Measurements from ENCODE around the gene SOX12. TPM values are rescaled to one million over a fixed set of nuclear protein-coding genes. Genes with fewer than 3 reads are reported as not detected.
A peak's percentile ranks its signal among the peaks of the same experiment; 100 is the strongest.

The SOX12 gene
- total RNA-seq, 2 experiments from 2014 or later = 6.0 to 6.4 TPM

DNA sequence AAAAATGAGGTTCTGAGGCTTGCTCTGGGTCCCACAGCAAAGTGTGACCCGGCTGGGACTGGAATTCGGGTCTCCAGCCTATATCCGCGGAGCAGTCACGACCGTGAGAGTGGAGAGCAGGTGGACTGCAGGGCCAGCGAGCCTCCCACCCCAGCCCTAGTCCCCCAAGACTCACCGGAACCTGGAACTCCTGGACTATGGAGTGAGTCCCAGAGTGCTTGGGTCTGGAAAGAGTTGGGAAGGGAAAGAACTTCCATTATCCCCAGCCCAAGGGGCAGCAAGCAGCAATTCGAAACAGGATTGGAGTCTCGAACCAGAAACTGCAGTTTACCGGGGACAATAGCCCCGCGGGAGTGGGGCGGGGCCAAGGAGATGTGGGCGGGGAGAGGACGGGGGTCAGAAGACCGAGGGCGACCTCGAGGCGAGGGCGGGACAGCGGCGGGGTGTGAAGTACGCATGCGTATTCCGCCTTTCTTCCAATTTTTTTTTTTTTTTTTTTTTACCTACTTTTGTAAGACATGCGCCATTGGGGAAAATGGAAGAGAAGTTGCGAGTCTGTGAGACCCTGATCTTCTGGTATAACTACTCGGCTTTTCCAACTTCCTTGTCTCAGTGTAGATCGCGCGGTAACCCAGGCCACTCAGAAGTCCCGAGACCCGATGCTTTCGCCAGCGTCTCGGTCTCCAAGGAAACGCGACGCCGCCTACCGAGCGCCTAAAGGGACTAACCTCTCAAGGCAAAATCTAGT lies 35.1 kb upstream of the SOX12 start, which contains the start of gene C20orf96:
TSS of gene C20orf96 (minus strand) at position 667 of the 748 bp plus-strand sequence. CDS start at position 527, 140 bp downstream.
- no peaks in the 10 kb centered on the region for H3K9me3 Mint-ChIP-seq
- H3K36me3 Mint-ChIP-seq (ENCODE audit: low read depth) = no peaks in the 10 kb centered on the region
- no peaks in the 10 kb centered on the region for H3K27me3 Mint-ChIP-seq (ENCODE audit: low read depth)
- peaks cover 7% of the 10 kb centered on the region for H3K4me1 Mint-ChIP-seq (ENCODE audit: low read depth)
- no peak within 1 kb of the TSS for H3K4me3 Mint-ChIP-seq
- intact Hi-C loops (cut with micrococcal nuclease) = loop anchor here (1.0 kb wide), 2 partner anchors 8 to 37 kb away; no protein-coding TSS in a partner anchor
- H3K27ac Mint-ChIP-seq = peak within 1 kb of the TSS; percentile 74
- DNase-seq = peak; percentile 92
- CTCF ChIA-PET = interaction anchor here (0.6 to 1.1 kb wide), 2 partner anchors 38 to 41 kb away, joined by 3 to 4 read pairs; no protein-coding TSS in a partner anchor

DNA sequence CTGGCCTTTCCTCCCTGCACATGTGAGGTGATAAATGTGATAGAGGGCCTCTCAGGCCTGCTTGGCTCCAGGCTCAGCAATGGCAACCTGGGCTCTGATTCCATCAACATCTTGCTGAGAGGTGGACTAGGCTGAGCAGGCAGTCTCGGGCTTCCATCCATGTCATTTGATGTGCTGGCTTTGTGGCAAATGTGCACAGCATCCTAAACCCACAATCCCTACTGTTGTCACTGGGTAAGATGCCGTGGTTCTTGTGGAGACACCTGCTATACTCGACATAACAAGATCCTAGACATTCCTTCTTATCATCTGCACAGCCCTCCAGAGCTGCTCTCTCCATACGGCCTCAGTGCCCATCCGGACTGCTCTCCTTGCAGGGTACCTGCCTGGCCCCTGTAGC lies 30.8 kb upstream of the SOX12 start:
- Mint-ChIP-seq H3K36me3 (ENCODE audit: low read depth) (peaks cover 17% of the 10 kb centered on the region), H3K4me3 (no peak overlapping the region), H3K27ac (no peak overlapping the region), H3K9me3 (no peaks in the 10 kb centered on the region), H3K27me3 (ENCODE audit: low read depth) (no peaks in the 10 kb centered on the region), H3K4me1 (ENCODE audit: low read depth) (peaks cover 19% of the 10 kb centered on the region)
- intact Hi-C loops (cut with micrococcal nuclease) = no loop called here
- DNase-seq = no peak
- CTCF ChIA-PET = interaction anchor here (2.2 kb wide), 1 partner anchor 36 kb away, joined by 10 read pairs; no protein-coding TSS in a partner anchor

- peaks cover 24% of the 10 kb centered on the region for H3K36me3 Mint-ChIP-seq (ENCODE audit: low read depth)
- intact Hi-C loops (cut with micrococcal nuclease) = no loop called here
- CTCF ChIA-PET = interaction anchor here (1.1 kb wide), 1 partner anchor 28 kb away, joined by 3 read pairs; no protein-coding TSS in a partner anchor
Measured at GRCh38 chr20:295804-296203, 29.5 kb upstream of the SOX12 start.

GRCh38 chr20:297098-297924 lies 28.0 kb upstream of the SOX12 start, which contains the start of gene ZCCHC3:
ZCCHC3 (plus strand) TSS chr20:297570; CDS start chr20:297587, 17 bp downstream.
- peak; percentile 87 for DNase-seq
- H3K4me1 Mint-ChIP-seq (ENCODE audit: low read depth) = peaks cover 30% of the 10 kb centered on the region

More at GRCh38 chr20:295804-296203, 29.5 kb upstream of the SOX12 start:
- peaks cover 24% of the 10 kb centered on the region for H3K4me1 Mint-ChIP-seq (ENCODE audit: low read depth)
- H3K4me3 Mint-ChIP-seq = peak overlapping the region; percentile 61
- DNase-seq = no peak
- no peaks in the 10 kb centered on the region for H3K9me3 Mint-ChIP-seq
- peak overlapping the region; percentile 73 for H3K27ac Mint-ChIP-seq
- no peaks in the 10 kb centered on the region for H3K27me3 Mint-ChIP-seq (ENCODE audit: low read depth)

GRCh38 chr20:297925-298775 lies 27.2 kb upstream of the SOX12 start:
- intact Hi-C loops (cut with micrococcal nuclease) = loop anchor here (1.0 to 2.0 kb wide), 6 partner anchors 8 to 821 kb away; partner anchors contain the start of genes C20orf96, PSMF1, SOX12 and TBC1D20
- peak; percentile 69 for DNase-seq
- Mint-ChIP-seq H3K27ac (peak overlapping the region; percentile 100), H3K9me3 (no peaks in the 10 kb centered on the region), H3K27me3 (ENCODE audit: low read depth) (no peaks in the 10 kb centered on the region), H3K4me1 (ENCODE audit: low read depth) (peaks cover 30% of the 10 kb centered on the region), H3K4me3 (peak overlapping the region; percentile 100), H3K36me3 (ENCODE audit: low read depth) (peaks cover 28% of the 10 kb centered on the region)
- CTCF ChIA-PET = interaction anchor here (1.1 to 5.1 kb wide), 5 partner anchors 11 to 84 kb away, joined by 3 to 23 read pairs (median 5); partner anchors contain the start of gene SOX12

More at GRCh38 chr20:297098-297924, 28.0 kb upstream of the SOX12 start, which contains the start of gene ZCCHC3:
- no peaks in the 10 kb centered on the region for H3K27me3 Mint-ChIP-seq (ENCODE audit: low read depth)
- CTCF ChIA-PET = interaction anchor here (1.1 to 5.1 kb wide), 3 partner anchors 12 to 34 kb away, joined by 3 to 23 read pairs (median 5); no protein-coding TSS in a partner anchor
- intact Hi-C loops (cut with micrococcal nuclease) = loop anchor here (1.0 kb wide), 3 partner anchors 28 to 165 kb away; partner anchors contain the start of genes SOX12 and TBC1D20
- no peaks in the 10 kb centered on the region for H3K9me3 Mint-ChIP-seq
- peak within 1 kb of the TSS; percentile 100 for H3K27ac Mint-ChIP-seq
- H3K36me3 Mint-ChIP-seq (ENCODE audit: low read depth) = peaks cover 28% of the 10 kb centered on the region
- H3K4me3 Mint-ChIP-seq = peak within 1 kb of the TSS; percentile 100

DNA sequence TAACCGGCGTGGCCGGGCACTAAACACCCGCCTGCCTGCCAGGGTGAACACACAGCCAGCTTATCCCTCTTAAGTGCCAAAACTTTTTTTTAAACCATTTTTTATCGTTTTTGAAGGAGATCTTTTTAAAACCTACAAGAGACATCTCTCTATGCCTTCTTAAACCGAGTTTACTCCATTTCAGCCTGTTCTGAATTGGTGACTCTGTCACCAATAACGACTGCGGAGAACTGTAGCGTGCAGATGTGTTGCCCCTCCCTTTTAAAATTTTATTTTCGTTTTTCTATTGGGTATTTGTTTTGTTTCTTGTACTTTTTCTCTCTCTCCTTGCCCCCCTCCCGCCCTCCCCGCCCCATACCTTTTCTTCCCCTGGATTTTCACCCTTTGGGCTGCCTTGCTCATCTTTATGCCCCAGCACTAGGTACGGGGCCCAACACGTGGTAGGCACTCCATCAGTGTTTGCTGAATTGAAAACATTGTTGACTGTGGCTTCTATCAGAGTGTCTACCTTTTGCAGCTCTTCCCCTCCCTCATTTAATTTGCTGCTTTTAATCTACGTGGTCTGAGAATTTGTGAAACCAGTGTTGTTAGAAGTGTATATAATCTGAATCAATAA lies 26.5 kb upstream of the SOX12 start:
- no peak for DNase-seq
- Mint-ChIP-seq H3K27ac (peak overlapping the region; percentile 100), H3K36me3 (ENCODE audit: low read depth) (peaks cover 28% of the 10 kb centered on the region), H3K4me1 (ENCODE audit: low read depth) (peaks cover 30% of the 10 kb centered on the region), H3K4me3 (peak overlapping the region; percentile 100), H3K27me3 (ENCODE audit: low read depth) (no peaks in the 10 kb centered on the region), H3K9me3 (no peaks in the 10 kb centered on the region)
- CTCF ChIA-PET = interaction anchor here (1.1 to 5.1 kb wide), 6 partner anchors 10 to 85 kb away, joined by 3 to 23 read pairs (median 6); partner anchors contain the start of gene SOX12
- intact Hi-C loops (cut with micrococcal nuclease) = loop anchor here (1.0 to 2.0 kb wide), 3 partner anchors 9 to 820 kb away; partner anchors contain the start of genes C20orf96 and PSMF1

- H3K36me3 Mint-ChIP-seq (ENCODE audit: low read depth) = peaks cover 28% of the 10 kb centered on the region
- intact Hi-C loops (cut with micrococcal nuclease) = no loop called here
- H3K4me3 Mint-ChIP-seq = peak overlapping the region; percentile 53
- no peak for DNase-seq
- no peaks in the 10 kb centered on the region for H3K9me3 Mint-ChIP-seq
- no peaks in the 10 kb centered on the region for H3K27me3 Mint-ChIP-seq (ENCODE audit: low read depth)
- peaks cover 30% of the 10 kb centered on the region for H3K4me1 Mint-ChIP-seq (ENCODE audit: low read depth)
- CTCF ChIA-PET = interaction anchor here (0.8 to 5.1 kb wide), 4 partner anchors 12 to 35 kb away, joined by 3 to 23 read pairs (median 4); no protein-coding TSS in a partner anchor
- H3K27ac Mint-ChIP-seq = no peak overlapping the region
Measured at GRCh38 chr20:300345-300990, 24.9 kb upstream of the SOX12 start.

DNA sequence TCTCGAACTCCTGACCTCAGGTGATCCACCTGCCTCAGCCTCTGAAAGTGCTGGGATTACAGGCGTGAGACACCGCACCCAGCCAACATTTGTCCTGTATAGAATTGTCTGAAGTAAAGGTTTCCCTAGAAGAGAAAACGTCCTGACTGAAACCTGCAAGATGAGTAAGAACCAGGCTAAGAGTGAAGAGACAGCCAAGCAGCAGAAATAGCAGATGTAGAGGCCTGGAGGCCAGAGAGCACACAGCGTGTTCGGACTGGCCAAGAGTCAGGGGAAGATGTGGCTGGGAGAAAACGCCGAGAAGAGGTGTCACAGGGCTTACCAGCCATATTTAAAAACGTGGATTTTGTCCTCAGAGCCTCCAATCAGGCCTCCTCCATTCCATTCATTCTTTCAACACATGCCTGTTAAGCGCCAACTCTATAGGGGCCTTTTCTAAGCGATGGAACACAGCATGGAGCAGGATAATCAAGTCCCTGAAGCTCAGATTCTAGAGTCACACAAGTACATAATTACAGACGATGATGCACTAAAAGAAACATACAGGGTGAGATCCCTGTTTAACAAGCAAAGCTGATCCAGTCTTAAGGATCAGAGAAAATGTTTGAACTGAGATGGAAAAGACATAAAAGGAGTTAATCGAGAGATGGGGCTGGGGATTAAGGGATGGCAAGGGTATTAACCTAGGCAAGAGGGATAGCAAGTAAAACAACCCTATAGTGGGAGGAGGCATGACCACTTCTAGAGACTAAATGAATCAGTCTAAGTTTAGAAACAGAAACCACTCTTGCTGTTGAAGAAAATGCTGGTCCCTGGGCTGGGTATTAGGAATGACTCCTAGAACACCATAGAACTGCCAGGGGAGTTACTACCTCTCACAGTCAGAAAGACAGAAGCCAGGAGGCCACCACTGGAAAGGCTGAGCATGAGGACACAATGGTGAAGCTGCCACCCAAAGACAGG lies 23.2 kb upstream of the SOX12 start:
- H3K27ac Mint-ChIP-seq = no peak overlapping the region

DNA sequence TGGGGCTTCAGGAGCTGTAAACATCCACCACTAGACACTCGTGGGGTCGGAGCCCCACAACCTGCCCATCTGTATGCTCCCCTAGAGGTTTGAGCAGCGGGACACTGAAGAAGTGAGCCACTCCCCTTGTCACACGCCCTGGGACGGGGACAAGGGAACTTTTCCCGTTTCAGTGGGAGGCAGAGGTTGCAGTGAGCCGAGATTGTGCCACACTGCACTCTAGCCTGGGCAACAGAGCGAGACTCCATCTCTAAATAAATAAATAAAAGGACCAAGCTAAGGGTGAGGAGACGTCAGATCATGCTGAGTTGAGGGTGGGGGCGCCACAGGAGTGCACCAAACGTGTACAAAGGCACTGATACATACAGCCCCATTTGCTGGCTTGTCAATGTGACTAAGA lies 19.6 kb upstream of the SOX12 start:
- CTCF ChIA-PET = interaction anchor here (0.7 kb wide), 1 partner anchor 36 kb away, joined by 5 read pairs; no protein-coding TSS in a partner anchor

More for the DNA sequence above, 23.2 kb upstream of the SOX12 start:
- intact Hi-C loops (cut with micrococcal nuclease) = no loop called here
- Mint-ChIP-seq H3K36me3 (ENCODE audit: low read depth) (peaks cover 28% of the 10 kb centered on the region), H3K4me1 (ENCODE audit: low read depth) (peaks cover 20% of the 10 kb centered on the region), H3K9me3 (no peaks in the 10 kb centered on the region), H3K27me3 (ENCODE audit: low read depth) (no peaks in the 10 kb centered on the region), H3K4me3 (no peak overlapping the region)
- no peak for DNase-seq
- CTCF ChIA-PET = interaction anchor here (5.1 kb wide), 1 partner anchor 29 kb away, joined by 23 read pairs; no protein-coding TSS in a partner anchor

More for the DNA sequence above, 19.6 kb upstream of the SOX12 start:
- no peak overlapping the region for H3K4me3 Mint-ChIP-seq
- no peaks in the 10 kb centered on the region for H3K27me3 Mint-ChIP-seq (ENCODE audit: low read depth)
- peaks cover 16% of the 10 kb centered on the region for H3K4me1 Mint-ChIP-seq (ENCODE audit: low read depth)
- no peaks in the 10 kb centered on the region for H3K9me3 Mint-ChIP-seq
- H3K27ac Mint-ChIP-seq = no peak overlapping the region
- intact Hi-C loops (cut with micrococcal nuclease) = no loop called here
- DNase-seq = no peak
- H3K36me3 Mint-ChIP-seq (ENCODE audit: low read depth) = peaks cover 4% of the 10 kb centered on the region

All from activated naive CD4-positive, alpha-beta T cell treated with anti-CD3 and anti-CD28 coated beads for 36 hours (primary cell).